SK-N-SH treated with all-trans-retinoic acid at 6 μM for 48 hours (cell line): ENCODE results near the gene TTC33.
"Not testable (repeated sequence)": the region's sequence is repeated elsewhere in the genome, so short reads cannot be mapped to it uniquely, and the experiment has no call there.

Source experiments
- ARNTL ChIP-seq: fragments of 450-650 bp; formaldehyde crosslinking; IDR thresholded peaks from 2 replicates; pipeline ENCODE4 v1.5.0; 2020; ENCODE audit warnings: low read depth, mild to moderate bottlenecking, moderate library complexity, borderline replicate concordance
- BACH2 ChIP-seq: fragments of 250-450 bp; sonication (Bioruptor Pico); IDR thresholded peaks from 2 replicates; pipeline ENCODE4 v1.9.0; 2021; ENCODE audit warnings: mild to moderate bottlenecking, borderline replicate concordance
- CSDC2 ChIP-seq: fragments of 250-450 bp; sonication (Bioruptor Pico); IDR thresholded peaks from 2 replicates; pipeline ENCODE4 v1.5.0; 2020; ENCODE audit warnings: mild to moderate bottlenecking, moderate library complexity
- CSRNP3 ChIP-seq: fragments of 250-450 bp; sonication (Bioruptor Pico); IDR thresholded peaks from 2 replicates; pipeline ENCODE4 v1.5.1; 2021; ENCODE audit warnings: mild to moderate bottlenecking, moderate library complexity
- PPARA ChIP-seq: fragments of 250-450 bp; sonication (Bioruptor Pico); IDR thresholded peaks from 2 replicates; pipeline ENCODE4 v1.5.0; 2020; ENCODE audit warnings: mild to moderate bottlenecking, borderline replicate concordance
- RARB ChIP-seq: fragments of 250-450 bp; sonication (Bioruptor Pico); IDR thresholded peaks from 2 replicates; pipeline ENCODE4 v1.8.0; 2021; ENCODE audit warnings: mild to moderate bottlenecking, moderate library complexity
- TCF4 ChIP-seq: fragments of 250-450 bp; sonication (Bioruptor Pico); IDR thresholded peaks from 2 replicates; pipeline ENCODE4 v1.8.0; 2021; ENCODE audit warnings: mild to moderate bottlenecking, moderate library complexity, borderline replicate concordance
- ZFP3 ChIP-seq: fragments of 250-450 bp; sonication (Bioruptor Pico); IDR thresholded peaks from 2 replicates; pipeline ENCODE4 v1.5.0; 2020; ENCODE audit warnings: mild to moderate bottlenecking, moderate library complexity
- ZFP30 ChIP-seq: fragments of 450-650 bp; formaldehyde crosslinking; IDR thresholded peaks from 2 replicates; pipeline ENCODE4 v1.5.0; 2022; ENCODE audit warnings: mild to moderate bottlenecking, moderate library complexity
- ZNF565 ChIP-seq: fragments of 450-650 bp; formaldehyde crosslinking; conservative IDR thresholded peaks from 2 replicates; pipeline ENCODE4 v1.5.0; 2020; ENCODE audit warnings: low read depth, mild to moderate bottlenecking, moderate library complexity
- ZNF70 ChIP-seq: fragments of 450-650 bp; formaldehyde crosslinking; IDR thresholded peaks from 2 replicates; pipeline ENCODE4 v1.5.0; 2020; ENCODE audit warnings: mild to moderate bottlenecking, moderate library complexity

GRCh38 chr5:40792691-40793090 lies 36.9 kb upstream of the TTC33 start:
- not testable (repeated sequence) for TF ChIP-seq ZFP3 (CRISPR knock-in tag); BACH2 (CRISPR knock-in tag); CSDC2 (CRISPR knock-in tag); PPARA (CRISPR knock-in tag); ZNF70; RARB (CRISPR knock-in tag); TCF4 (CRISPR knock-in tag); ARNTL (CRISPR knock-in tag); CSRNP3 (CRISPR knock-in tag); ZFP30 (CRISPR knock-in tag); ZNF565
